Hematopoietic multipotent progenitor cell treated with erythropoietin and hydrocortisone succinate and interleukin-3 and kit ligand, for 4 days (in vitro differentiated cells): ENCODE measurements around the gene ZNF28.
"Not testable (repeated sequence)": the region's sequence is repeated elsewhere in the genome, so short reads cannot be mapped to it uniquely, and the experiment has no call there.

ENCODE experiments used
- DNase-seq: peaks from one replicate; pipeline ENCODE4 v3.0.0-alpha.2; 2015

Gene ZNF28

DNA sequence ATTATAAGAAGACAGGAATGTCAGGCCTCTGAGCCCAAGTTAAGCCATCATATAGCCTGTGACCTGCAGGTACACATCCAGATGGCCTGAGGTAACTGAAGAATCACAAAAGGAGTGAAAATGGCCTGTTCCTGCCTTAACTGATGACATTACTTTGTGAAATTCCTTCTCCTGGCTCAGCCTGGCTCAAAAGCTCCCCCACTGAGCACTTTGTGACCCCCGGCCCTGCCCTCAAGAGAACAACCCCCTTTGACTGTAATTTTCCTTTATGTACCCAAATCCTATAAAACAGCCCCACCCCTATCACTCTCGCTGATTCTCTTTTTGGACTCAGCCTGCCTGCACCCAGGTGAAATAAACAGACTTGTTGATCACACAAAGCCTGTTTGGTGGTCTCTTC is 65.0 kb downstream of the ZNF28 start:
- DNase-seq, result not testable (repeated sequence)

- DNase-seq, result peak; percentile 64
Measured at GRCh38 chr19:52749780-52750179, 71.7 kb downstream of the ZNF28 start.

DNA sequence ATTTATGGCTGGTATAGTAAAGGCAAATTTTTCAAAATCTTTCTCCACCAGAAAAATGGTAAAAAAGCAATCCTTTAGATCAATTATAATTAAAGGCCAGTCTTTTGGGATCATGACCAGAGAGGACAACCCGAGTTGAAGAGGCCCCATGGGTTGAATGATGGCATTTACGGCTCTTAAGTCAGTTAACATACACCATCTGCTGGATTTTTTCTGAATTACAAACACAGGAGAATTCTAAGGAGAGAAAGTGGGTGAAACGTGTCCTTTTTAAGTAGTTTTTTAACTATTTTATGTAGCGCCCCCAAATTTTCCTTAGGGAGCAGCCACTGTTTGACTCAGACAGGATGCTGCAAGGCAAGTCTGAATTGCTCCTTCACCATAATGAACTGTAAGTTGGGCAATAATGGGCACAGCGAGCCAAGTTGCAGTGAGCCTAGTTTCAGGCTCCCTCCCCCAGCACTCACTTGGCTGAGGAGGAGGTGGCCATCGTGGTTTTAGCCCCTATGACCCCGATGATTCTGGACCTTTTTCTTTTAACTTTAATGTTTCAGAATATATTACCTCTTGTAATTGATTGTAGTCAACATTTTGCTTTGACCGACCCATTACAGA is 73.0 kb downstream of the ZNF28 start:
- DNase-seq, result peak; percentile 76
